Suppressor macrophage (primary cell): ENCODE results near the gene TRPV3.
"Not testable (repeated sequence)": the region's sequence is repeated elsewhere in the genome, so short reads cannot be mapped to it uniquely, and the experiment has no call there.

Experiments
- DNase-seq, 4 experiments: peaks; one replicate each; pipeline ENCODE4 v3.0.0-alpha.2; 2020 to 2022

Gene TRPV3

GRCh38 chr17:3519472-3519871 is 38.1 kb downstream of the TRPV3 start:
- not testable (repeated sequence) for DNase-seq

DNA sequence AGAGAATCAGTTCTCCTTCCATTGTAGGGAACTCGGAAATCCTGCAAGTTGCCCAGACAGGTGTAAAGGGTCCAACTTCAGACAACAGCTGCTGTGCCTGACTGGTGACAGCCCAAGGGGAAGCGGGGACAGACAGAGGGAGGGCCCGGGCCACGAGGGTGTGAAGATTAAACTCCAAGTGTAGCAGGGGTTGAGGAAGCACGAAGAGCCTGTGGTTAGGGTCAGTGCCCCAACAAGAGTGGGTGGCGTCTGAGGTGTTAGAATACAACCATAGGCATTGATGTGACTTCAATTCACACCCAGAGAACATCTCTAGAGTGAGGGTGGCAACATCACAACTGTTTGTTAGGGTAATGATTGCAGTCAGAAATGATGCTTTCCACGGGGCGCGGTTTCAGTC is 42.7 kb downstream of the TRPV3 start:
- no peak for DNase-seq

- DNase-seq: not testable (repeated sequence)
These were observed 43.4 kb downstream of the TRPV3 start for GRCh38 chr17:3514167-3514566.

DNA sequence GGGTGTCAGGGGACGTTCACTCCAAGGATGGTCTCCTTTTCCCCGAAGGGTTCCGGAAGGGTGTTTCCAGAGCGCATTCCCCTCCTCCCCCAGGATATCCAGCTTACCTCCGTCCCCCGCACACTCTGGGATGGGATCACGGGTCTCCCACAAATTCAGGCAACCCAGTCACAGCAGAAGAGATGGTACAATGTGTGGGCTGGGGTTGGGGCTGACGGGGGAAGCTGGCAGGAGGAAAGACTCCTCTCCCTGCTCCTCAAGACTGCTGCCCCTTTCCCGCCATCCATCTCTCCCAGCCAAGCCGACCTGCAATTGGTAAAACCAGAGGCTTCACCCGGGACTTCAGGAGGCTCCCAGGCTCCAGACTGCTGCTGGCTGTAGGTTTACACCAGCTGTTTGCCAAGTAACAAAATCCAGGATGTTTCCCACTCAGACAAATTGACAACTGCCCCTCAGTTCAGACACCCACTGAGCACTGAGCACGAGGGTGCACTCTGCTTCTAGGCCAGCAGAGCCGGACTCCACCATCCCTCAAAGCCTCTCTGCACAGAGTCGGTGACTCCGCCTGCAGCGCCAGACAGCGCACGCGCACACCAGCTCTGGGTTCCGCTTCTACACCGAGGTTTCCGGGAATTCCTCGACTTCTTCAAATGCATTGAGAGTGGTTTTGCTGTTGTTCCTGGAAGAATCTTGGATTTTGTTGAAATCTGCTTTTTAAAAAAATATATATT is 44.1 kb downstream of the TRPV3 start:
- peak in 1 of 4 experiments; percentile 14 for DNase-seq

GRCh38 chr17:3512505-3513171 is 45.0 kb downstream of the TRPV3 start:
- no peak for DNase-seq

- DNase-seq: no peak
These were observed 45.6 kb downstream of the TRPV3 start for GRCh38 chr17:3511852-3512504.

DNA sequence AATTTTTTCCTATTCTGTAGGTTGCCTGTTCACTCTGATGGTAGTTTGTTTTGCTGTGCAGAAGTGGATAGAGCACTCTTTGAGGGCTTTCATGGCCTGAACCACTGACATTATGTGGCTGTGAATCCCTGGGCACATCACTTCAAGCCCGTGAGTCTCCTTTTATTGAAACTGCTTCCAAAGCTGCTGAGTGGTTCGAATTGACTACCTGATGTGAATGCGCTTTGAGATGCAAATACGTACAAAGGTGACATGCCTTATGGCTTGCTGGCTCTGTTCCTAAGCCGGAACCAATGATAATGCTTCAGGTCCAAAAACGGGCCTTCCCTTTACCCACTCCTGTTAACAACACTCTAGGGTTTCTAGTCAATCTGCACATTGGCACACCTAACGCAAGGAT is 47.5 kb downstream of the TRPV3 start:
- DNase-seq: no peak

DNA sequence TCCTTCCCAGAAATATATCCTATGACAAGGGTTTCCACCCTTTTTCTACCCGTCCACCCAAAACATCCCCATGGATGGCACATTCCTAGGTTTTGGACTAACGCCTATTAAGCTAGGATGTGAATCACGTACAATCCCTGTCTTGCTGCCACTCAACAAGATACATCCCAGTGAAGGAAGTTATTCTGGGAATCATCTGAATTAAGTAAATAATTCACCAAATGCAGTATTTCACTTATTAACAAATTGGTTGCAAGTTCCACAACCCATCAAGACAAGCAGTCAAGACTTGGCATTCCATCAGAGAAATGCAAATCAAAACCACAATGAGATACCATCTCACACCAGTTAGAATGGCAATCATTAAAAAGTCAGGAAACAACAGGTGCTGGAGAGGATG is 49.7 kb downstream of the TRPV3 start:
- DNase-seq: no peak

- DNase-seq: no peak
These were observed 50.5 kb downstream of the TRPV3 start for GRCh38 chr17:3507071-3507470.

- no peak for DNase-seq
These were observed 51.6 kb downstream of the TRPV3 start for GRCh38 chr17:3506054-3506453.

- no peak for DNase-seq
These were observed 52.6 kb downstream of the TRPV3 start for GRCh38 chr17:3505008-3505407.

DNA sequence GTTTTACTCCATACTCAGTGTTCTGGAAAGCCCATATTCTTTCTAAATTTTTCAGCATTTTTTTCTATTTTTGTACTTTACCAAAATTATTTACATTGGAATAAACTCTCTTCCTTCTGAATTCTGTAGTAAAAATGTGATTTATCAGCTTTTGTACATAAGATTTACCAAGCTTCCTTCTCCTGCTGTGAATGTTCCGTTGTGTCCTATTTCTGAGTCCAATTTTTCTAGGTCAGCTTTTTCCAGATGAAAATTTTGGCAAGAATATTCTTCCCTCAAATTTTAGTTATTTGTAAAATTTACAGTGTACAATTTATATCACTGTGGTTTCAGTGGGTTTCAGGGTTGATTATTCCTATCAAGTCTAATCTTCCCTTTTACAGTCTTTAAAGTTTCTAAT is 54.3 kb downstream of the TRPV3 start:
- DNase-seq: no peak

DNA sequence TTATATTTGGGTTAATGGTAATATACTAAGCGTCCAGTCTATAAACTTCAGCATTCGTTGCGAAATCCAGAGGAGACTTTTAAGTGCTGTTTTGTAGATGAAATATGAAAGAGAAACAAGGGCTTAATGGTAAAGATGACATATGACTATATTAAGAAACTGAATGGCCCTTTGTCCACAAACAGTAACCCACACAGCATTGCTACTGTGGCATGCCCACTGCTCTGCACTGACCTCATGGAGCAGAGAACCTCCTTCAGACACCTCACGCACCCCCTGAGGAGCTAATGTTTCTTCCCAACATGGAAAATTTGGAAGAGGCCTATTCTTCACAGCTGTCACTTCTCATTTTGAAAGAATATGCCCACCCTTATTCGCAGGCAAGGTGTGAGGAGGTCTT is 55.1 kb downstream of the TRPV3 start:
- DNase-seq: no peak

- no peak for DNase-seq
These were observed 56.3 kb downstream of the TRPV3 start for GRCh38 chr17:3501344-3501743.

- DNase-seq: no peak
These were observed 60.5 kb downstream of the TRPV3 start for GRCh38 chr17:3497101-3497500.

- no peak for DNase-seq
These were observed 72.0 kb downstream of the TRPV3 start for GRCh38 chr17:3485481-3486068.

DNA sequence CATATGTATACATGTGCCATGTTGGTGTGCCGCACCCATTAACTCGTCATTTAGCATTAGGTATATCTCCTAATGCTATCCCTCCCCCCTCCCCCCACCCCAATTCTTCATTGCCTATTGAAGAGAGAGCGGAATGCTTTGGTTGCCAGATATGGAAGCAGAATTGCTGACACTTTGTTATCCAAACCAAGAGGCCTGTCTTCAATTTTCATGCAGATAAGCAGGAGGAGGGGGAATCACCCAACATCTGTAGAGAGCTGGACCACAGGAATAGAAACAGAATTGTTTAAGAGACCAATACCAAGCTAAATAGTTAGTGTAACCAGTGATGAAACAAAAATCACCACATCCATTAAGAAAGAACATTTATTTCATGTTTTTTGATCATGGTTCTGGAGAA is 74.8 kb downstream of the TRPV3 start:
- DNase-seq: no peak

GRCh38 chr17:3479988-3480387 is 77.6 kb downstream of the TRPV3 start:
- DNase-seq: no peak

GRCh38 chr17:3475812-3476610 is 81.6 kb downstream of the TRPV3 start, which contains the start of gene ASPA:
ASPA (plus strand) TSS chr17:3475997; CDS start chr17:3476160, 163 bp downstream.
- DNase-seq: no peak

DNA sequence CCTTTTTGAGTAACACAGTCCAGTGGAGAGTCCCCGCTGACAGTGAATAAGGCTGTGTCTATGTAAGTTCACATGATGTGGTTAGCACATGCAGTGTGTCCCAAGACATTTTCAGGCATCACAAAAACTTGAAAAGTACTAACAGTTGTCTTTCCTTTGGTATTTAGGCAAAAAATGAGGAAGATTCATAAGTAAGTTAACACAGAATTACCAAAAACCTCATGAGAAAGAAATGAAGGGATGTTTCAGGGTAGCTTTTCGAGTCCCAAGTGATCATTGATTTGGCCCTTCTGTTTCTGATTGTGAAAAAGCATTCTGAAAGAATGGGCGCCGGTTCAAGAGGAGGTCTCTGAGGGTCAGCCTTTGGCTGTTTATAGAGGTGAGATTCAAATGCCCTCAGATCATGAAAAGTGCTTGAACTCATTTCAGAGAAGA is 82.3 kb downstream of the TRPV3 start:
- DNase-seq: no peak

- peak in 2 of 4 experiments; percentile 3 to 5 for DNase-seq
These were observed 83.4 kb downstream of the TRPV3 start for GRCh38 chr17:3474212-3474611.

DNA sequence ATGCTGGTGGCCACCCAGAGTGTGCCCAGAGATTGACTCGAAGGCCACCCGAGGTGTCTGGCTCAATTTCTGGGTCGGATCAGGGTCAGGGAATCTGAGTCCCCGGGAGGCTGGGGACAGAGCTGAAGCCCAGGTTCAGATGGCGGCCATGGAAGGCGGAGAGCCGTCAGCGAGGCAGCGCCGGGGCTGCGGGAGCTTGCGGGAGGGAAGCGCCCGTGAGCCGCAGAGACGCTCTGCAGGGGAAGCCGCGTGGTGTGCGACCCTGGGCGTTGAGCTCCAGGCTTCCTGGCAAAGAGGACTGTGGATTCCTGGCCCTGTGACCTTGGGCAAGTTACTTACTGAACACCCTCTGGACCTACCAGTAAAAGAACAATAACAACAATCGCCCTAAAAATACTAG is 85.5 kb downstream of the TRPV3 start:
- DNase-seq: no peak
